Measurements from ENCODE around the gene MCM5. TPM values are rescaled to one million over a fixed set of nuclear protein-coding genes. Genes with fewer than 3 reads are reported as not detected.

MCM5 gene
- total RNA-seq, 1 donor from 2014 or later = 12.8 TPM

GRCh38 chr22:35409783-35410662 is 10.1 kb downstream of the MCM5 start:
- FAIRE-seq (no peak), DNase-seq (ENCODE audit: low read depth) (no peak)
- Histone ChIP-seq H3K79me2 (ENCODE audit: insufficient read depth, low read length) (no peaks in the 10 kb centered on the region), H3K4me2 (ENCODE audit: low read length) (no peak overlapping the region), H4K20me1 (ENCODE audit: insufficient read depth, low read length) (no peaks in the 10 kb centered on the region), H3K27me3 (ENCODE audit: insufficient read depth, low read length) (no peaks in the 10 kb centered on the region), H3K36me3 (ENCODE audit: insufficient read depth, low read length) (peaks cover 9% of the 10 kb centered on the region), H3K9ac (ENCODE audit: low read length) (no peak overlapping the region), H3K9me3 (ENCODE audit: insufficient read depth, low read depth, low read length) (no peaks in the 10 kb centered on the region), H3K4me3 (ENCODE audit: insufficient read depth, low read depth, low read length) (no peak overlapping the region), H2AFZ (ENCODE audit: low read depth, low read length) (no peak overlapping the region), H3K27ac (ENCODE audit: low read depth, low read length) (no peak overlapping the region), H3K4me1 (ENCODE audit: insufficient read depth, low read length) (no peaks in the 10 kb centered on the region)
- Mint-ChIP-seq H3K4me1 (ENCODE audit: low read depth, unreplicated experiment) (no peaks in the 10 kb centered on the region), H3K36me3 (ENCODE audit: low read depth, unreplicated experiment) (peaks cover 13% of the 10 kb centered on the region), H3K4me3 (ENCODE audit: unreplicated experiment) (no peak overlapping the region), H3K9me3 (ENCODE audit: unreplicated experiment) (peaks cover 1% of the 10 kb centered on the region), H3K27ac (ENCODE audit: unreplicated experiment) (peak overlapping the region; percentile 75), H3K27me3 (ENCODE audit: low read depth, unreplicated experiment) (peaks cover 4% of the 10 kb centered on the region)
- TF ChIP-seq CTCF (IDR thresholded peaks at IDR 0.05; ENCODE audit: insufficient read depth, low read depth, low read length) (no peak), EZH2 (IDR thresholded peaks at IDR 0.05; ENCODE audit: insufficient read depth, low read length) (no peak)

- Histone ChIP-seq H2AFZ (ENCODE audit: low read depth, low read length) (no peak overlapping the region), H4K20me1 (ENCODE audit: insufficient read depth, low read length) (no peaks in the 10 kb centered on the region), H3K79me2 (ENCODE audit: insufficient read depth, low read length) (no peaks in the 10 kb centered on the region), H3K27me3 (ENCODE audit: insufficient read depth, low read length) (no peaks in the 10 kb centered on the region), H3K36me3 (ENCODE audit: insufficient read depth, low read length) (peaks cover 9% of the 10 kb centered on the region), H3K9ac (ENCODE audit: low read length) (no peak overlapping the region), H3K4me1 (ENCODE audit: insufficient read depth, low read length) (no peaks in the 10 kb centered on the region), H3K4me3 (ENCODE audit: insufficient read depth, low read depth, low read length) (no peak overlapping the region), H3K4me2 (ENCODE audit: low read length) (no peak overlapping the region), H3K27ac (ENCODE audit: low read depth, low read length) (no peak overlapping the region), H3K9me3 (ENCODE audit: insufficient read depth, low read depth, low read length) (no peaks in the 10 kb centered on the region)
- no peaks in the 10 kb centered on the region for H3K4me1 Mint-ChIP-seq (ENCODE audit: low read depth, unreplicated experiment)
- H3K36me3 Mint-ChIP-seq (ENCODE audit: low read depth, unreplicated experiment) = peaks cover 13% of the 10 kb centered on the region
- peaks cover 1% of the 10 kb centered on the region for H3K9me3 Mint-ChIP-seq (ENCODE audit: unreplicated experiment)
- H3K4me3 Mint-ChIP-seq (ENCODE audit: unreplicated experiment) = no peak overlapping the region
- DNase-seq (ENCODE audit: low read depth) (no peak), FAIRE-seq (no peak)
- no peak overlapping the region for H3K27ac Mint-ChIP-seq (ENCODE audit: unreplicated experiment)
- peaks cover 4% of the 10 kb centered on the region for H3K27me3 Mint-ChIP-seq (ENCODE audit: low read depth, unreplicated experiment)
- TF ChIP-seq CTCF (IDR thresholded peaks at IDR 0.05; ENCODE audit: insufficient read depth, low read depth, low read length) (no peak), EZH2 (IDR thresholded peaks at IDR 0.05; ENCODE audit: insufficient read depth, low read length) (no peak)
Measured at GRCh38 chr22:35410663-35411034, 10.7 kb downstream of the MCM5 start.

- peak overlapping the region; percentile 81 for H3K27ac Mint-ChIP-seq (ENCODE audit: unreplicated experiment)
- no peak overlapping the region for H3K4me3 ChIP-seq (ENCODE audit: insufficient read depth, low read depth, low read length)
- no peaks in the 10 kb centered on the region for H3K79me2 ChIP-seq (ENCODE audit: insufficient read depth, low read length)
- DNase-seq (ENCODE audit: low read depth) (no peak), FAIRE-seq (no peak)
- H3K36me3 ChIP-seq (ENCODE audit: insufficient read depth, low read length) = peaks cover 14% of the 10 kb centered on the region
- H3K4me1 Mint-ChIP-seq (ENCODE audit: low read depth, unreplicated experiment) = no peaks in the 10 kb centered on the region
- H3K27me3 ChIP-seq (ENCODE audit: insufficient read depth, low read length) = no peaks in the 10 kb centered on the region
- H3K27me3 Mint-ChIP-seq (ENCODE audit: low read depth, unreplicated experiment) = peaks cover 4% of the 10 kb centered on the region
- H3K9me3 ChIP-seq (ENCODE audit: insufficient read depth, low read depth, low read length) = no peaks in the 10 kb centered on the region
- no peak overlapping the region for H3K4me2 ChIP-seq (ENCODE audit: low read length)
- H3K4me1 ChIP-seq (ENCODE audit: insufficient read depth, low read length) = no peaks in the 10 kb centered on the region
- no peak overlapping the region for H3K4me3 Mint-ChIP-seq (ENCODE audit: unreplicated experiment)
- no peak overlapping the region for H3K9ac ChIP-seq (ENCODE audit: low read length)
- peaks cover 13% of the 10 kb centered on the region for H3K36me3 Mint-ChIP-seq (ENCODE audit: low read depth, unreplicated experiment)
- no peak overlapping the region for H2AFZ ChIP-seq (ENCODE audit: low read depth, low read length)
- H4K20me1 ChIP-seq (ENCODE audit: insufficient read depth, low read length) = no peaks in the 10 kb centered on the region
- H3K27ac ChIP-seq (ENCODE audit: low read depth, low read length) = no peak overlapping the region
- TF ChIP-seq CTCF (IDR thresholded peaks at IDR 0.05; ENCODE audit: insufficient read depth, low read depth, low read length) (no peak), EZH2 (IDR thresholded peaks at IDR 0.05; ENCODE audit: insufficient read depth, low read length) (no peak)
- peaks cover 1% of the 10 kb centered on the region for H3K9me3 Mint-ChIP-seq (ENCODE audit: unreplicated experiment)
Measured at GRCh38 chr22:35411102-35411501, 11.2 kb downstream of the MCM5 start.
